ENCODE data around the gene SERHL2. TPM values are rescaled to one million over a fixed set of nuclear protein-coding genes. Genes with fewer than 3 reads are reported as not detected.
"Not testable (repeated sequence)": the region's sequence is repeated elsewhere in the genome, so short reads cannot be mapped to it uniquely, and the experiment has no call there.

The SERHL2 gene, protein sequence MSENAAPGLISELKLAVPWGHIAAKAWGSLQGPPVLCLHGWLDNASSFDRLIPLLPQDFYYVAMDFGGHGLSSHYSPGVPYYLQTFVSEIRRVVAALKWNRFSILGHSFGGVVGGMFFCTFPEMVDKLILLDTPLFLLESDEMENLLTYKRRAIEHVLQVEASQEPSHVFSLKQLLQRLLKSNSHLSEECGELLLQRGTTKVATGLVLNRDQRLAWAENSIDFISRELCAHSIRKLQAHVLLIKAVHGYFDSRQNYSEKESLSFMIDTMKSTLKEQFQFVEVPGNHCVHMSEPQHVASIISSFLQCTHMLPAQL
- 1 to 10 TPM in 1 of 2 experiments, under 1 TPM in 1; 0.36 to 1.3 TPM for total RNA-seq

GRCh38 chr22:42553475-42554361, at the start of gene SERHL2:
Gene SERHL2, plus strand, starts transcription at chr22:42553956. Its CDS starts 65 bp downstream, at chr22:42554021.
- CTCF ChIA-PET: no interaction called here
- peak within 1 kb of the TSS; percentile 71 for H3K4me3 Mint-ChIP-seq
- H3K9me3 Mint-ChIP-seq: no peaks in the 10 kb centered on the region
- intact Hi-C loops (cut with micrococcal nuclease): loop anchor here (2.0 to 5.0 kb wide), 2 partner anchors 111 to 463 kb away; partner anchors contain the start of gene NDUFA6
- no peaks in the 10 kb centered on the region for H3K27me3 Mint-ChIP-seq (ENCODE audit: low read depth)
- DNase-seq: peak; percentile 85
- H3K4me1 Mint-ChIP-seq (ENCODE audit: low read depth): peaks cover 6% of the 10 kb centered on the region
- no peak within 1 kb of the TSS for H3K27ac Mint-ChIP-seq
- H3K36me3 Mint-ChIP-seq (ENCODE audit: low read depth): no peaks in the 10 kb centered on the region

DNA sequence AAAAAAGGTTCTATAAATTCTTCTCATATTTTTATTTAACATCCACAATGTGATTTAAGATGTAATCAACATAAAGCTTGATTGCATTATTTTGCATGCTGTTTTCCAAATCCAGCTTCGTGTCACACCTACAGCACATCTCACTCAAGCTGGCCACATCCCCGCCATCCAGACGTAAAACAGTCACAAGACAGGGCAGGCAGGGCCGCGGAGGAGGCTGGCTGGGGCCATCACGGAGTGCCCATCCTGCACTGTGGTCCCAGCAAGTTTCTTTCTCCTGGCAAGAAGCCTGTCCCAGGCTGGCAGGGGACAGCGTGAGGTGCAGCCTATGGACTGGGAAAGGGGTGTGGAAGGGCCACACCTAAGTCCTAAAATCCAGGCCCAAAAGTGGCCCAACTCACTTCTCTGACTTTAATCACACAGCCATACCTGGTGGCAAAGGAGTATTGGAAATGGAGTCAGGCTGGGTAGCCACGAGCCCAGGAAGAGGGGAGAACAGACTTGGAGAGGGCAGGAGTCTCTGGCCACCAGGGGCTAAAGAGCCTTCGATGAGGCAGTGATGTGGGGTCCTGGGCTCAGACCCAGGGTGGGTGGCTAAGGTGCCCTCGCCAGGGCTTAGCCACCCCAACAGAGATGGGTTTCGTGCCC, 45.3 kb upstream of the SERHL2 start:
- H3K4me1 Mint-ChIP-seq (ENCODE audit: low read depth); H3K27me3 Mint-ChIP-seq (ENCODE audit: low read depth); CTCF ChIA-PET; H3K27ac Mint-ChIP-seq; DNase-seq; H3K9me3 Mint-ChIP-seq; H3K4me3 Mint-ChIP-seq; H3K36me3 Mint-ChIP-seq (ENCODE audit: low read depth); intact Hi-C loops (cut with micrococcal nuclease): not testable (repeated sequence)

DNA sequence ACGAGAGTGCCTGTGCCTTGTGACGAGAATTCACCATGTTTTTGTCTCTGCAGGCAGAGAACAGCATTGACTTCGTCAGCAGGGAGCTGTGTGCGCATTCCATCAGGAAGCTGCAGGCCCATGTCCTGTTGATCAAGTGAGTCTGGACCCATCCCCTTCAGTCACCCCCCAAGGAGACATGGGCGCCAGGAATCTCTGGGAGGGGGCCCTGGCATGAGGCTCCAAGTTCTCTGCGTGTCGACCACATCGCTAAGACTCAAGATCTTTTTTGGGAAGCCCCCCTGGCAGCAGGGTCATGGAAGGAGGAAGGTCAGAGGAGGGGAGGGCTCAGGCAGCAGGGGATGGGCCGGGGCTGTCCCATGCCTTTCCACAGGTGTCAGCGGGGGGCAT, 44.8 kb upstream of the SERHL2 start:
- intact Hi-C loops (cut with micrococcal nuclease); H3K9me3 Mint-ChIP-seq; DNase-seq; H3K36me3 Mint-ChIP-seq (ENCODE audit: low read depth); H3K27ac Mint-ChIP-seq; H3K27me3 Mint-ChIP-seq (ENCODE audit: low read depth); H3K4me3 Mint-ChIP-seq; CTCF ChIA-PET; H3K4me1 Mint-ChIP-seq (ENCODE audit: low read depth): not testable (repeated sequence)

- Mint-ChIP-seq H3K9me3 (no peaks in the 10 kb centered on the region), H3K27ac (no peak overlapping the region), H3K4me1 (ENCODE audit: low read depth) (no peaks in the 10 kb centered on the region), H3K27me3 (ENCODE audit: low read depth) (no peaks in the 10 kb centered on the region), H3K4me3 (no peak overlapping the region), H3K36me3 (ENCODE audit: low read depth) (peaks cover 7% of the 10 kb centered on the region)
- DNase-seq: no peak
- CTCF ChIA-PET: no interaction called here
- intact Hi-C loops (cut with micrococcal nuclease): no loop called here
Measured at GRCh38 chr22:42509548-42509947, 44.2 kb upstream of the SERHL2 start.

DNA sequence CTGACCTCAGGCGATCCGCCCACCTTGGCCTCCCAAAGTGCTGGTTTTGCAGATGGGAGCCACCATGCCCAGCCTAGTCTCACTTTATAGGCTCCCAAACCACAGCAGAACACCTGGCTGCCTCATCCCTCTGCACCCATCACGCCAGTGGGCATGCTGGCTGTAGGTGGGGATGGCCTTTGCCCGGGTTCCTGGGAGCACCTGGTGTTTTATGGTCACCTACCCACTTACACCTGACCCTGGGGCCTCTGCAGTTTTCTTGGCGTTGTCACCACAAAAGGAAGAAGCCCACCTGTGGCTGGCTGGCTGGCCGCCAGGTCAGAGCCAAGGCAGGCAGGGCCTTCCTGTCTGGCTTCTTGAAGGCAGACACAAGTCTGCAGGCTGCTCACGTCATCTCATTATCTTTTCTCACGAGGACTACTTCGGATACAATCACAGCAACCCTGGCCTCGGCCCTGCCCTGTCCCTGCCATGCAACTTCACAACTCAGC, 42.3 kb upstream of the SERHL2 start:
- Mint-ChIP-seq H3K4me3 (no peak overlapping the region), H3K9me3 (no peaks in the 10 kb centered on the region), H3K27ac (peak overlapping the region; percentile 24), H3K36me3 (ENCODE audit: low read depth) (peaks cover 11% of the 10 kb centered on the region), H3K27me3 (ENCODE audit: low read depth) (no peaks in the 10 kb centered on the region), H3K4me1 (ENCODE audit: low read depth) (no peaks in the 10 kb centered on the region)
- DNase-seq: no peak
- CTCF ChIA-PET: no interaction called here
- intact Hi-C loops (cut with micrococcal nuclease): loop anchor here (5.0 kb wide), 1 partner anchor 61 kb away; no protein-coding TSS in a partner anchor

- H3K4me3 Mint-ChIP-seq; H3K27ac Mint-ChIP-seq; H3K27me3 Mint-ChIP-seq (ENCODE audit: low read depth); H3K9me3 Mint-ChIP-seq; DNase-seq; H3K4me1 Mint-ChIP-seq (ENCODE audit: low read depth); CTCF ChIA-PET: not testable (repeated sequence)
- intact Hi-C loops (cut with micrococcal nuclease): loop anchor here (5.0 kb wide), 1 partner anchor 60 kb away; no protein-coding TSS in a partner anchor
- H3K36me3 Mint-ChIP-seq (ENCODE audit: low read depth): peaks cover 14% of the 10 kb centered on the region
Measured at GRCh38 chr22:42512273-42512990, 41.3 kb upstream of the SERHL2 start.

GRCh38 chr22:42514331-42514730, 39.4 kb upstream of the SERHL2 start:
- intact Hi-C loops (cut with micrococcal nuclease): loop anchor here (5.0 kb wide), 1 partner anchor 58 kb away; no protein-coding TSS in a partner anchor
- CTCF ChIA-PET; H3K4me3 Mint-ChIP-seq; H3K27me3 Mint-ChIP-seq (ENCODE audit: low read depth); H3K9me3 Mint-ChIP-seq; DNase-seq; H3K4me1 Mint-ChIP-seq (ENCODE audit: low read depth); H3K27ac Mint-ChIP-seq: not testable (repeated sequence)
- peaks cover 20% of the 10 kb centered on the region for H3K36me3 Mint-ChIP-seq (ENCODE audit: low read depth)

DNA sequence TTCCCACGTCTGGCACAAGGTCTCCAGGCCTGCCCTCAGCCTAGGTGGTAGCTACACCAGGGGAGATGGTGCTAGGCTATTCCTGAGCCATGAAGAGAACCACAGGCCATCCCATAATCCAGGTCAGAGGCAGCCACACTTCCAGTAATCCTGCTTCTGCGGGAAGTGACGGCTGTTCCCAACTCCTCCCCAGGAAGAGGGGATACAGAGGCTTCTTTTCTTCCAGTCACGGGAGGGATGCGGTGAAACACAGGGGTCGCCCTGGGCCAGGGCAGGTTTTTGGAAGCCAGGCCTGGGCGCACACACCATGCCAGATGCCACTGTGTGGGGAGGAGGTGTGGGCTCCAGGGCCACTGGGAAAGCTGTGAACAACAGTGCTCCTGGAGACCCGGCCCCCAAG, 38.5 kb upstream of the SERHL2 start:
- DNase-seq; H3K4me3 Mint-ChIP-seq; H3K9me3 Mint-ChIP-seq; intact Hi-C loops (cut with micrococcal nuclease); H3K27ac Mint-ChIP-seq; H3K27me3 Mint-ChIP-seq (ENCODE audit: low read depth); CTCF ChIA-PET: not testable (repeated sequence)
- H3K4me1 Mint-ChIP-seq (ENCODE audit: low read depth): peaks cover 12% of the 10 kb centered on the region
- H3K36me3 Mint-ChIP-seq (ENCODE audit: low read depth): peaks cover 20% of the 10 kb centered on the region

DNA sequence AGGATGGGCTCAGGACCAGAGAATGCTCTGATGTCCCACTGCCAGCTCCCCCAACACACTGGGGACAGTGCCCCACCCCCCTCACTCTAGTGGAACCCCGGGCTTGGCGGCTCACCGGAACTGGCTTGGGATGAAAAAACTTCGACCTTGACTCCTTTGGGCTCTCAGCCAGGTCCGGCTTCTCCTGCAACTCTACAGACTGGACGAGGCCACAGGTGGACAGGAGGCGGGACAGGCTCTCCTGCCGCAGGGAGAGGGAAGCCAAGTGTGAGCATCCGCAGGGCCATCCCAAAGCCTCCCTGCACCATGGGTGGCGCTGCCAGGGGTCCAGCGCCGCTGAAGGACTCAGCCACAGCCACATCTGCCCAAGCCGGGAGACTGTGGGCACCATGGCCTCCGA, 37.9 kb upstream of the SERHL2 start:
- CTCF ChIA-PET: no interaction called here
- intact Hi-C loops (cut with micrococcal nuclease): no loop called here
- no peak for DNase-seq
- Mint-ChIP-seq H3K4me1 (ENCODE audit: low read depth) (peaks cover 13% of the 10 kb centered on the region), H3K27me3 (ENCODE audit: low read depth) (no peaks in the 10 kb centered on the region), H3K27ac (no peak overlapping the region), H3K4me3 (no peak overlapping the region), H3K9me3 (no peaks in the 10 kb centered on the region), H3K36me3 (ENCODE audit: low read depth) (peaks cover 16% of the 10 kb centered on the region)

GRCh38 chr22:42517103-42517502, 36.7 kb upstream of the SERHL2 start:
- Mint-ChIP-seq H3K4me1 (ENCODE audit: low read depth) (peaks cover 13% of the 10 kb centered on the region), H3K36me3 (ENCODE audit: low read depth) (peaks cover 16% of the 10 kb centered on the region)
- H3K27me3 Mint-ChIP-seq (ENCODE audit: low read depth); H3K9me3 Mint-ChIP-seq; CTCF ChIA-PET; H3K4me3 Mint-ChIP-seq; H3K27ac Mint-ChIP-seq; intact Hi-C loops (cut with micrococcal nuclease); DNase-seq: not testable (repeated sequence)

DNA sequence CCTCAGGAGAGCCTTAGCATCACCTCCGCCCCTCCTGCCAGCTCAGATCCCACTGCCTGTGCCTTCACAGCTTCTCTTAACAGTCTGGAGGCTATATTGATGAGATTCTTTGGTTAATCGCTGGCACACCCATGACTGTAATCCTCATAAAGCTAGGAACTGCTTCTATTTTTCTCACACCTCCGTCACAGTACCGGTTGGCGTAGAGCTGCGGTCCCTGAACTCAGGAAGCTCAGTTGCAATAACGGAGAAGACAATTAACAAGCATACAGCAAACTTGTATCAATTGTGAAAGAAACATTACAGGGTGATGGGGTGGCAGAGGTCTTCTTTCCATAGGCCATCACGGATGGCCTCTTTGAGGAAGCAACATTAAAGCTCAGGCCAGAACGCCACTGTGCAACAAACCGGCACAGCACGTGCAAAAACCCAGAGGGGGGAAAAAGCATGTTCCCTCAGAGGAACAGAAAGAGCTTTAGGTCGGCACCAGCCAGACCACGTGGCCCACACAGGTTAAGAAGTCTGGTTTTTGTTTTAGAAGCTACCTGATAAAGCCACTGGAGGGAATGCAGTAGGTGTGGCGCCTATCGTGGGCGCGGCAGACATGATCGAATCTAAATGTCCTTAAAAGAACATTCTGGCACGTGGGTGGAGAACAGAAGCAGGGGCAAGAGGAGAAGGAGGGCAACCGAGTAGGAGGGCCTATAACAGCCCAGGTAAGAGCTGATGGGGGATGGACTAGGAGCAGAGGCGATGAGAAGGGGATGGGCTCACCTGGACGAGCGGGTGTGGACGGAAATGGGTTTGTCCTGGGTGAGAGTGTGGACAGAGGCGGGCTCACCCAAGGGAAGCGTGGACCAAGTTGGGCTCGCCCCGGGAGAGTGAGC, 34.9 kb upstream of the SERHL2 start:
- CTCF ChIA-PET: not testable (repeated sequence)

More for the DNA sequence above, 34.9 kb upstream of the SERHL2 start:
- Mint-ChIP-seq H3K36me3 (ENCODE audit: low read depth) (peaks cover 16% of the 10 kb centered on the region), H3K4me3 (peak overlapping the region; percentile 97), H3K4me1 (ENCODE audit: low read depth) (peaks cover 13% of the 10 kb centered on the region), H3K27ac (peak overlapping the region; percentile 87)
- not testable (repeated sequence) for H3K9me3 Mint-ChIP-seq; H3K27me3 Mint-ChIP-seq (ENCODE audit: low read depth); DNase-seq
- intact Hi-C loops (cut with micrococcal nuclease): loop anchor here (1.0 to 2.0 kb wide), 2 partner anchors 18 to 429 kb away; partner anchors contain the start of gene NDUFA6
